K562 (cell line): Measurements from ENCODE around the gene SLAMF6. TPM values are rescaled to one million over a fixed set of nuclear protein-coding genes. Genes with fewer than 3 reads are reported as not detected.

Source experiments
- ELF4 ChIP-seq: fragments of 450-650 bp; formaldehyde crosslinking; IDR thresholded peaks from 2 replicates; pipeline ENCODE4 v1.4.0; 2022; ENCODE audit warnings: missing genetic modification characterization
- ERF ChIP-seq: fragments of 450-650 bp; formaldehyde crosslinking; IDR thresholded peaks from 2 replicates; pipeline ENCODE4 v1.4.0; 2020; ENCODE audit warnings: mild to moderate bottlenecking, mixed read lengths
- GATAD2A ChIP-seq: fragments of 450-650 bp; IDR thresholded peaks from 2 replicates; pipeline ENCODE4 v1.6.1; 2017
- KHSRP ChIP-seq: fragments of 450-650 bp; IDR thresholded peaks from 2 replicates; pipeline ENCODE4 v1.6.1; 2017
- MBD2 ChIP-seq: sonication (generic); IDR thresholded peaks from 2 replicates; pipeline ENCODE4 v1.6.1; 2016; ENCODE audit warnings: low read depth, borderline replicate concordance
- NCOA4 ChIP-seq: fragments of 450-650 bp; IDR thresholded peaks from 2 replicates; pipeline ENCODE4 v1.6.1; 2018; ENCODE audit warnings: mild to moderate bottlenecking; ENCODE audit not compliant: partially characterized antibody
- PHB2 ChIP-seq: fragments of 450-650 bp; IDR thresholded peaks from 2 replicates; pipeline ENCODE4 v1.6.1; 2017; ENCODE audit warnings: low read depth
- PML ChIP-seq: IDR thresholded peaks from 2 replicates; pipeline ENCODE4 v1.6.1; 2012; ENCODE audit warnings: low read length, inconsistent platforms
- POLR3A ChIP-seq: IDR thresholded peaks from 2 replicates; pipeline ENCODE4 v1.6.1; 2011; ENCODE audit warnings: borderline replicate concordance, mild to moderate bottlenecking, moderate library complexity; ENCODE audit not compliant: insufficient read length, insufficient read depth; ENCODE audit errors: extremely low read depth
- RB1 ChIP-seq: fragments of 450-650 bp; IDR thresholded peaks from 2 replicates; pipeline ENCODE4 v1.6.1; 2017; ENCODE audit warnings: low read depth, mild to moderate bottlenecking
- SOX6 ChIP-seq: fragments of 450-650 bp; IDR thresholded peaks from 2 replicates; pipeline ENCODE4 v1.6.1; 2014; ENCODE audit warnings: mild to moderate bottlenecking
- SRSF3 ChIP-seq: fragments of 200-400 bp; formaldehyde crosslinking; IDR thresholded peaks from 2 replicates; pipeline ENCODE4 v1.6.1; 2016; ENCODE audit warnings: mild to moderate bottlenecking, low read length, moderate library complexity; ENCODE audit not compliant: insufficient read depth
- ZNF134 ChIP-seq: fragments of 250-450 bp; sonication (Bioruptor Pico); conservative IDR thresholded peaks from 2 replicates; pipeline ENCODE4 v1.4.0; 2020
- ZNF436 ChIP-seq: fragments of 250-450, 450-650 bp; sonication (Bioruptor Pico); formaldehyde crosslinking; IDR thresholded peaks from 2 replicates; pipeline ENCODE4 v1.7.0; 2020; ENCODE audit warnings: mild to moderate bottlenecking
- polyA plus RNA-seq, 8 experiments: library from polyadenylated mRNA; depleted of rRNA in 4 of 8; stranded (reverse) in 5 of 8; unstranded in 3 of 8; fragments of >200 nt; fragmentation: Nextera tagmentation in 2 of 8; fragmentation: Illumina TruSeq in 1 of 8; extraction: Ambion mirVana in 2 of 8; extraction: Trizol in 1 of 8; gene quantifications; 2 replicates each; pipeline versions ENCODE4 v1.2.1 to v1.2.3, GENCODE V29; 2011 to 2014; ENCODE audit warnings: inconsistent platforms in 1 of 8, missing spikeins in 1 of 8
- total RNA-seq, 7 experiments: library from RNA; depleted of rRNA in 6 of 7; stranded (reverse); fragments of >200 nt in 6 of 7; fragmentation: Illumina TruSeq in 2 of 7; extraction: Trizol in 2 of 7; gene quantifications; 2 replicates each; pipeline versions ENCODE4 v1.2.1 to v1.2.3, GENCODE V29; 2011 to 2021; ENCODE audit warnings: low replicate concordance in 1 of 7
- TF ChIP-seq, protein P1 (sequence below): fragments of 450-650 bp; IDR thresholded peaks from 2 replicates; pipeline ENCODE4 v1.6.1; 2014; ENCODE audit warnings: low read depth, mild to moderate bottlenecking, moderate library complexity, borderline replicate concordance
- TF ChIP-seq, protein P2 (sequence below): fragments of 250-450 bp; sonication (Bioruptor Pico); IDR thresholded peaks from 2 replicates; pipeline ENCODE4 v1.4.0; 2020
- TF ChIP-seq, protein P3 (sequence below): sonication (generic); formaldehyde crosslinking; IDR thresholded peaks from 2 replicates; pipeline ENCODE4 v1.8.0; 2023; ENCODE audit warnings: mild to moderate bottlenecking, missing genetic modification reagents
- TF ChIP-seq, protein P4 (sequence below): fragments of 450-650 bp; formaldehyde crosslinking; IDR thresholded peaks from 2 replicates; pipeline ENCODE4 v1.4.0; 2020; ENCODE audit warnings: mild to moderate bottlenecking, moderate library complexity

The SLAMF6 gene
- total and polyA plus RNA-seq, 9 of the 15 experiments (the other 6 are each of a cell fraction or from before 2014, with no cell fraction given), result 0.56 to 4.8 (median 1.1) TPM

DNA sequence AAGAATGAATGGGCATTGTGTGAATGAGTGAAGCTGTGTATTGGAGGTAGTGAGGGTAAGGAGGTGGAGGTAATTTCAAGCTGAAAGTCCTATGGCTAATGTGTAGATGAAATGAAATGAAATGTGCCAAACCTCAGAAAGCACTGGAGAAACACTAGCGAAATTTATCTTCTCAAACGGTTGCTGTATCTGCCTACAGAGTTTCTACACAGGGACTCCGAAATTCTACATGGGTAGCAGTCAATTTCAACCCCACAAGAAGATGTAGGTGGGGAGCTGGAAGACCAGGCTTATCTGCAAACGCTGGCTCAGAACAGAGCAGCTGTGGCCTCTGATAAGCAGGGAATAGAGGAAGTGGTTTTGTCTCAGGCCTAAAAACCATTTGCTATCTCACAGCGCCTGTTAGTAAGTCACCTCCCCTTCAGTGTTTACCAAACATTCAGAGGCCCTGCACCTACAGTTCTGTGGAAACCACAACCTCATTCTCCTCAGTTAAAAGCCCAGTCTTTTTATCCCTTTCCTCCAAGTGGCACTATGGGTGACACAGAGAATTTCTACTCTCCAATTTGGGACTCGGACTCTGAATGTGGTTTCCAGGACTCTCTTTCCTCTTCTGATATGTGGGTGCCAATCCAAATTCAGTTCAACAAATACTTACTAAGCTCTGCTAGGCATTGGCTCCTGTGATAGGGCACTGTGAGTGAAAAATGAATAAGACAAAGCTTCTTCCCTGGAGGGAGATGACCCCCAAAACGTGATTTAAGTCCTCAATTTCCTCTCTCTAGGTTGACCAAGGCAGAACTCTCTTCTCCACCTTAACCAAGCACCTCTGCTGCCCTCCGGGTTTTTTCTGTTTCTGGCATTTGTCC, 17.2 kb upstream of the SLAMF6 start (continued):
- TF ChIP-seq RB1 (peak; percentile 89; the same call in 1 of the 2 replicates), NCOA4 (peak; percentile 97), ERF (peak; percentile 88; the same call in 1 of the 2 replicates), POLR3A (no peak), ZNF134 (CRISPR knock-in tag) (peak; percentile 57; the same call in 1 of the 2 replicates), GATAD2A (peak; percentile 82; the same call in 1 of the 2 replicates), ZNF436 (no peak), SOX6 (peak; percentile 100), ELF4 (CRISPR knock-in tag) (peak; percentile 99), PML (peak; percentile 100), PHB2 (peak; percentile 100), SRSF3 (no peak), MBD2 (peak; percentile 97), KHSRP (peak; percentile 98)
- TF ChIP-seq, protein P1, sequence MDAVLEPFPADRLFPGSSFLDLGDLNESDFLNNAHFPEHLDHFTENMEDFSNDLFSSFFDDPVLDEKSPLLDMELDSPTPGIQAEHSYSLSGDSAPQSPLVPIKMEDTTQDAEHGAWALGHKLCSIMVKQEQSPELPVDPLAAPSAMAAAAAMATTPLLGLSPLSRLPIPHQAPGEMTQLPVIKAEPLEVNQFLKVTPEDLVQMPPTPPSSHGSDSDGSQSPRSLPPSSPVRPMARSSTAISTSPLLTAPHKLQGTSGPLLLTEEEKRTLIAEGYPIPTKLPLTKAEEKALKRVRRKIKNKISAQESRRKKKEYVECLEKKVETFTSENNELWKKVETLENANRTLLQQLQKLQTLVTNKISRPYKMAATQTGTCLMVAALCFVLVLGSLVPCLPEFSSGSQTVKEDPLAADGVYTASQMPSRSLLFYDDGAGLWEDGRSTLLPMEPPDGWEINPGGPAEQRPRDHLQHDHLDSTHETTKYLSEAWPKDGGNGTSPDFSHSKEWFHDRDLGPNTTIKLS, result peak; percentile 69; the same call in 1 of the 2 replicates
- TF ChIP-seq, protein P2, sequence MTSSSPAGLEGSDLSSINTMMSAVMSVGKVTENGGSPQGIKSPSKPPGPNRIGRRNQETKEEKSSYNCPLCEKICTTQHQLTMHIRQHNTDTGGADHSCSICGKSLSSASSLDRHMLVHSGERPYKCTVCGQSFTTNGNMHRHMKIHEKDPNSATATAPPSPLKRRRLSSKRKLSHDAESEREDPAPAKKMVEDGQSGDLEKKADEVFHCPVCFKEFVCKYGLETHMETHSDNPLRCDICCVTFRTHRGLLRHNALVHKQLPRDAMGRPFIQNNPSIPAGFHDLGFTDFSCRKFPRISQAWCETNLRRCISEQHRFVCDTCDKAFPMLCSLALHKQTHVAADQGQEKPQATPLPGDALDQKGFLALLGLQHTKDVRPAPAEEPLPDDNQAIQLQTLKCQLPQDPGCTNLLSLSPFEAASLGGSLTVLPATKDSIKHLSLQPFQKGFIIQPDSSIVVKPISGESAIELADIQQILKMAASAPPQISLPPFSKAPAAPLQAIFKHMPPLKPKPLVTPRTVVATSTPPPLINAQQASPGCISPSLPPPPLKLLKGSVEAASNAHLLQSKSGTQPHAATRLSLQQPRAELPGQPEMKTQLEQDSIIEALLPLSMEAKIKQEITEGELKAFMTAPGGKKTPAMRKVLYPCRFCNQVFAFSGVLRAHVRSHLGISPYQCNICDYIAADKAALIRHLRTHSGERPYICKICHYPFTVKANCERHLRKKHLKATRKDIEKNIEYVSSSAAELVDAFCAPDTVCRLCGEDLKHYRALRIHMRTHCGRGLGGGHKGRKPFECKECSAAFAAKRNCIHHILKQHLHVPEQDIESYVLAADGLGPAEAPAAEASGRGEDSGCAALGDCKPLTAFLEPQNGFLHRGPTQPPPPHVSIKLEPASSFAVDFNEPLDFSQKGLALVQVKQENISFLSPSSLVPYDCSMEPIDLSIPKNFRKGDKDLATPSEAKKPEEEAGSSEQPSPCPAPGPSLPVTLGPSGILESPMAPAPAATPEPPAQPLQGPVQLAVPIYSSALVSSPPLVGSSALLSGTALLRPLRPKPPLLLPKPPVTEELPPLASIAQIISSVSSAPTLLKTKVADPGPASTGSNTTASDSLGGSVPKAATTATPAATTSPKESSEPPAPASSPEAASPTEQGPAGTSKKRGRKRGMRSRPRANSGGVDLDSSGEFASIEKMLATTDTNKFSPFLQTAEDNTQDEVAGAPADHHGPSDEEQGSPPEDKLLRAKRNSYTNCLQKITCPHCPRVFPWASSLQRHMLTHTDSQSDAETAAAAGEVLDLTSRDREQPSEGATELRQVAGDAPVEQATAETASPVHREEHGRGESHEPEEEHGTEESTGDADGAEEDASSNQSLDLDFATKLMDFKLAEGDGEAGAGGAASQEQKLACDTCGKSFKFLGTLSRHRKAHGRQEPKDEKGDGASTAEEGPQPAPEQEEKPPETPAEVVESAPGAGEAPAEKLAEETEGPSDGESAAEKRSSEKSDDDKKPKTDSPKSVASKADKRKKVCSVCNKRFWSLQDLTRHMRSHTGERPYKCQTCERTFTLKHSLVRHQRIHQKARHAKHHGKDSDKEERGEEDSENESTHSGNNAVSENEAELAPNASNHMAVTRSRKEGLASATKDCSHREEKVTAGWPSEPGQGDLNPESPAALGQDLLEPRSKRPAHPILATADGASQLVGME (CRISPR knock-in tag), result no peak
- TF ChIP-seq, protein P3, sequence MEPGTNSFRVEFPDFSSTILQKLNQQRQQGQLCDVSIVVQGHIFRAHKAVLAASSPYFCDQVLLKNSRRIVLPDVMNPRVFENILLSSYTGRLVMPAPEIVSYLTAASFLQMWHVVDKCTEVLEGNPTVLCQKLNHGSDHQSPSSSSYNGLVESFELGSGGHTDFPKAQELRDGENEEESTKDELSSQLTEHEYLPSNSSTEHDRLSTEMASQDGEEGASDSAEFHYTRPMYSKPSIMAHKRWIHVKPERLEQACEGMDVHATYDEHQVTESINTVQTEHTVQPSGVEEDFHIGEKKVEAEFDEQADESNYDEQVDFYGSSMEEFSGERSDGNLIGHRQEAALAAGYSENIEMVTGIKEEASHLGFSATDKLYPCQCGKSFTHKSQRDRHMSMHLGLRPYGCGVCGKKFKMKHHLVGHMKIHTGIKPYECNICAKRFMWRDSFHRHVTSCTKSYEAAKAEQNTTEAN, result 0 out of 2 replicates have a peak, but pooled peaks have one; percentile 35
- TF ChIP-seq, protein P4, sequence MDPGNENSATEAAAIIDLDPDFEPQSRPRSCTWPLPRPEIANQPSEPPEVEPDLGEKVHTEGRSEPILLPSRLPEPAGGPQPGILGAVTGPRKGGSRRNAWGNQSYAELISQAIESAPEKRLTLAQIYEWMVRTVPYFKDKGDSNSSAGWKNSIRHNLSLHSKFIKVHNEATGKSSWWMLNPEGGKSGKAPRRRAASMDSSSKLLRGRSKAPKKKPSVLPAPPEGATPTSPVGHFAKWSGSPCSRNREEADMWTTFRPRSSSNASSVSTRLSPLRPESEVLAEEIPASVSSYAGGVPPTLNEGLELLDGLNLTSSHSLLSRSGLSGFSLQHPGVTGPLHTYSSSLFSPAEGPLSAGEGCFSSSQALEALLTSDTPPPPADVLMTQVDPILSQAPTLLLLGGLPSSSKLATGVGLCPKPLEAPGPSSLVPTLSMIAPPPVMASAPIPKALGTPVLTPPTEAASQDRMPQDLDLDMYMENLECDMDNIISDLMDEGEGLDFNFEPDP, result no peak
